HepG2 (cell line): Measurements from ENCODE around the gene SPARC. TPM values are rescaled to one million over a fixed set of nuclear protein-coding genes. Genes with fewer than 3 reads are reported as not detected.

ENCODE experiments used
- ATAC-seq: fragments of 200-7000 bp; cut with Tn5 transposase; 3 replicates; pipeline ENCODE4 v1.9.1; 2020; ENCODE audit warnings: mild to moderate bottlenecking, moderate library complexity
- BruUV-seq: library from RNA; stranded (reverse); fragments of 400-500 nt; replicated peaks from 2 replicates; lab custom pipeline; 2021; lab: Mats Ljungman, UMichigan
- CTCF ChIA-PET: fragments of 300-600 bp; formaldehyde crosslinking; extraction: SDS; loops from one replicate; lab custom pipeline; 2021; ENCODE audit warnings: low total read pairs, inconsistent platforms, low intra/inter-chr PET ratio; lab: Yijun Ruan, JAX
- POLR2A ChIA-PET: fragments of 350-600 bp; sonication (Branson Sonifier 250); formaldehyde crosslinking; loops from one replicate; lab custom pipeline; 2020; ENCODE audit warnings: antibody characterized with exemption, inconsistent platforms; lab: Yijun Ruan, JAX
- DNase-seq: peaks from one replicate; pipeline ENCODE4 v3.0.0-alpha.2; 2015; ENCODE audit warnings: low spot score
- FAIRE-seq: peaks from 3 replicates; lab custom pipeline; 2011; peaks lifted over from hg19 to GRCh38; lab: Jason Lieb, UNC
- H2AFZ ChIP-seq: one replicate; pipeline ENCODE4 v1.6.1; 2011; ENCODE audit warnings: low read length, inconsistent platforms
- H3K27ac ChIP-seq: fragments of 300-600 bp; 3 replicates; pipeline ENCODE4 v1.8.0; 2011; ENCODE audit warnings: mixed run types, mild to moderate bottlenecking, mixed read lengths, low read length, inconsistent platforms; ENCODE audit not compliant: insufficient read depth; ENCODE audit errors: extremely low read length
- H3K27me3 ChIP-seq, 2 experiments: fragments of 200-600 bp in 1 of 2; 2 replicates in 1 of 2; 3 replicates in 1 of 2; pipeline versions ENCODE4 v1.6.0 to v1.8.0; 2011; ENCODE audit warnings: low read length in 2 of 2, mild to moderate bottlenecking in 2 of 2, moderate library complexity in 2 of 2, inconsistent platforms in 1 of 2; ENCODE audit not compliant: insufficient read depth in 2 of 2, control insufficient read depth in 1 of 2
- H3K36me3 ChIP-seq, 2 experiments: fragments of 200-600 bp in 1 of 2; replicated peaks in 1 of 2; 2 replicates in 1 of 2; 3 replicates in 1 of 2; pipeline versions ENCODE4 v1.5.1 to v1.8.0; 2011; ENCODE audit warnings: low read length in 2 of 2, inconsistent platforms in 1 of 2; ENCODE audit not compliant: insufficient read depth in 2 of 2, control insufficient read depth in 1 of 2
- H3K4me1 ChIP-seq: 2 replicates; pipeline ENCODE4 v1.5.1; 2012; ENCODE audit warnings: low read length, inconsistent platforms; ENCODE audit not compliant: insufficient read depth
- H3K4me2 ChIP-seq: 2 replicates; pipeline ENCODE4 v1.6.0; 2011; ENCODE audit warnings: low read depth, low read length, inconsistent platforms
- H3K4me3 ChIP-seq, 3 experiments: fragments of 200-600 bp in 1 of 3; sonication (generic), shearing (Covaris generic) in 1 of 3; replicated peaks in 1 of 3; 2 replicates each; pipeline ENCODE4 v1.5.1; 2011 to 2016; ENCODE audit warnings: low read length in 3 of 3, inconsistent platforms in 2 of 3, low read depth in 2 of 3, mild to moderate bottlenecking in 2 of 3, control low read depth in 1 of 3, mixed read lengths in 1 of 3; ENCODE audit not compliant: insufficient read depth in 1 of 3
- H3K79me2 ChIP-seq: one replicate; pipeline ENCODE4 v1.6.1; 2011; ENCODE audit warnings: low read length, inconsistent platforms; ENCODE audit not compliant: insufficient read depth
- H3K9ac ChIP-seq: 2 replicates; pipeline ENCODE4 v1.6.0; 2011; ENCODE audit warnings: mild to moderate bottlenecking, low read depth, low read length, inconsistent platforms; ENCODE audit not compliant: insufficient read depth
- H3K9me3 ChIP-seq: 2 replicates; pipeline ENCODE4 v1.5.1; 2012; ENCODE audit warnings: mild to moderate bottlenecking, low read length
- H4K20me1 ChIP-seq: 2 replicates; pipeline ENCODE4 v1.6.0; 2011; ENCODE audit warnings: inconsistent platforms, mild to moderate bottlenecking, low read length, moderate library complexity; ENCODE audit not compliant: insufficient read depth
- AGO2 ChIP-seq: fragments of 200-400 bp; formaldehyde crosslinking; optimal IDR thresholded peaks from 2 replicates; pipeline ENCODE3; 2017; ENCODE audit warnings: mild to moderate bottlenecking, low read depth, low read length, moderate library complexity
- HOXA5 ChIP-seq: sonication (generic); formaldehyde crosslinking; IDR thresholded peaks from 2 replicates; pipeline ENCODE4 v1.4.0; 2020; ENCODE audit warnings: missing genetic modification reagents
- HOXD1 ChIP-seq: sonication (generic); formaldehyde crosslinking; IDR thresholded peaks from 2 replicates; pipeline ENCODE4 v1.5.0; 2020; ENCODE audit warnings: missing genetic modification reagents
- MAZ ChIP-seq, 2 experiments: sonication (generic) in 1 of 2; formaldehyde crosslinking in 1 of 2; IDR thresholded peaks; 2 replicates each; pipeline versions ENCODE4 v1.5.0 to v1.6.1; 2012 to 2020; ENCODE audit warnings: low read depth in 2 of 2, mild to moderate bottlenecking in 2 of 2, borderline replicate concordance in 1 of 2, improper control_type of control experiment in 1 of 2, low read length in 1 of 2, missing genetic modification reagents in 1 of 2, moderate library complexity in 1 of 2
- MEF2D ChIP-seq: sonication (generic); formaldehyde crosslinking; IDR thresholded peaks from 2 replicates; pipeline ENCODE4 v1.5.1; 2020; ENCODE audit warnings: mild to moderate bottlenecking, missing genetic modification reagents
- POGZ ChIP-seq: sonication (generic); formaldehyde crosslinking; IDR thresholded peaks from 2 replicates; pipeline ENCODE4 v1.4.0; 2020; ENCODE audit warnings: mild to moderate bottlenecking, missing genetic modification reagents
- SRSF4 ChIP-seq: fragments of 200-400 bp; formaldehyde crosslinking; IDR thresholded peaks from one replicate; pipeline ENCODE4 v1.6.1; 2018; ENCODE audit warnings: mild to moderate bottlenecking, low read depth, low read length, moderate library complexity; ENCODE audit not compliant: poor library complexity, severe bottlenecking
- SRY ChIP-seq: sonication (generic); formaldehyde crosslinking; IDR thresholded peaks from 2 replicates; pipeline ENCODE4 v1.8.0; 2022; ENCODE audit warnings: mild to moderate bottlenecking, missing genetic modification reagents
- ZFP41 ChIP-seq: sonication (generic); formaldehyde crosslinking; IDR thresholded peaks from 2 replicates; pipeline ENCODE4 v1.4.0; 2020; ENCODE audit warnings: mild to moderate bottlenecking, missing genetic modification reagents, borderline replicate concordance
- ZNF180 ChIP-seq: sonication (generic); formaldehyde crosslinking; IDR thresholded peaks from 2 replicates; pipeline ENCODE4 v1.4.0; 2020; ENCODE audit warnings: low read depth, missing genetic modification reagents, borderline replicate concordance
- ZNF44 ChIP-seq: sonication (generic); formaldehyde crosslinking; IDR thresholded peaks from 2 replicates; pipeline ENCODE4 v1.5.1; 2020; ENCODE audit warnings: mild to moderate bottlenecking, missing genetic modification reagents
- ZNF672 ChIP-seq: sonication (generic); formaldehyde crosslinking; IDR thresholded peaks from 2 replicates; pipeline ENCODE4 v1.8.1; 2022; ENCODE audit warnings: missing genetic modification reagents
- ZNF720 ChIP-seq: sonication (generic); formaldehyde crosslinking; IDR thresholded peaks from 2 replicates; pipeline ENCODE4 v1.4.0; 2020; ENCODE audit warnings: missing genetic modification reagents
- ZNF879 ChIP-seq: sonication (generic); formaldehyde crosslinking; IDR thresholded peaks from 2 replicates; pipeline ENCODE4 v1.8.1; 2023; ENCODE audit warnings: missing genetic modification reagents
- WGBS: methylation state at CpG from one replicate; pipeline ENCODE4 v1.1.6; 2017; ENCODE audit warnings: low lambda C conversion rate; 5-methylcytosine and 5-hydroxymethylcytosine counted together
- in situ Hi-C: cut with HindIII; loops from 2 replicates; pipeline ENCODE4 v1.10.0; 2017; ENCODE audit warnings: low pct_unique_long_range_greater_than_20kb; ENCODE audit not compliant: extremely low pct_ligation_motif_present
- intact Hi-C: fragments of 100-400 bp; cut with micrococcal nuclease; formaldehyde crosslinking; loops from one replicate; pipeline ENCODE4 v1.10.0; 2022; ENCODE audit not compliant: unreplicated experiment
- polyA plus RNA-seq, 8 experiments: library from polyadenylated mRNA; depleted of rRNA in 3 of 8; stranded (reverse) in 7 of 8; unstranded in 1 of 8; fragments of >200 nt; fragmentation: Illumina TruSeq in 4 of 8; extraction: Trizol in 4 of 8; gene quantifications; 2 replicates each; pipeline versions ENCODE4 v1.2.1 to v1.2.3, GENCODE V29; 2011 to 2016; ENCODE audit warnings: low read depth in 4 of 8, missing spikeins in 1 of 8, mixed read lengths in 1 of 8; ENCODE audit not compliant: insufficient read depth in 1 of 8
- total RNA-seq, 5 experiments: library from RNA; depleted of rRNA; stranded (reverse); fragments of >200 nt; fragmentation: Illumina TruSeq; extraction: Trizol; gene quantifications; 2 replicates each; pipeline ENCODE4 v1.2.3, GENCODE V29; 2016; ENCODE audit warnings: low read depth in 1 of 5

The SPARC gene
- total and polyA plus RNA-seq, 2 of the 13 experiments (the other 11 are each of a cell fraction or from before 2014, with no cell fraction given) = 76.7 to 192 TPM

- no peak overlapping the region for H3K4me2 ChIP-seq
- no TSS peak for BruUV-seq
- FAIRE-seq (no peak), DNase-seq (no peak), ATAC-seq (no peak)
- TF ChIP-seq ZNF180 = no peak
- TF ChIP-seq HOXD1 = no peak
- TF ChIP-seq AGO2 = no peak
- TF ChIP-seq ZNF44 (CRISPR knock-in tag) = no peak
- no peak for TF ChIP-seq SRY (CRISPR knock-in tag)
- no peak for TF ChIP-seq MAZ (IDR thresholded peaks at IDR 0.05; ENCODE audit: borderline replicate concordance, low read depth, low read length)
- TF ChIP-seq MAZ (CRISPR knock-in tag; IDR thresholded peaks at IDR 0.05; ENCODE audit: low read depth) = no peak
- TF ChIP-seq POGZ (CRISPR knock-in tag) = no peak
- TF ChIP-seq SRSF4 = no peak
- TF ChIP-seq ZFP41 (CRISPR knock-in tag) = no peak
- TF ChIP-seq ZNF720 (CRISPR knock-in tag) = no peak
- no peak for TF ChIP-seq MEF2D (CRISPR knock-in tag)
- no peak for TF ChIP-seq ZNF672 (CRISPR knock-in tag)
- no peak for TF ChIP-seq ZNF879 (CRISPR knock-in tag)
- TF ChIP-seq HOXA5 = no peak
- intact Hi-C loops = no loop called here
- H3K36me3 ChIP-seq = no peaks in the 10 kb centered on the region
- no peak overlapping the region for H2AFZ ChIP-seq
- ChIA-PET POLR2A (no interaction called here), CTCF (no interaction called here)
- H3K27me3 ChIP-seq = peaks cover 2 to 14% of the 10 kb centered on the region in 2 experiments; a peak in 3 of 5 replicates
- H4K20me1 ChIP-seq = no peaks in the 10 kb centered on the region
- H3K4me1 ChIP-seq = no peaks in the 10 kb centered on the region
- WGBS = 28% methylated on average over 5 of the region's 5 CpGs
- no peaks in the 10 kb centered on the region for H3K79me2 ChIP-seq
- no peak overlapping the region for H3K9ac ChIP-seq
- in situ Hi-C loops = no loop called here
- no peak overlapping the region for H3K4me3 ChIP-seq
- no peak overlapping the region for H3K27ac ChIP-seq
- no peaks in the 10 kb centered on the region for H3K9me3 ChIP-seq
Measured at GRCh38 chr5:151646334-151646733, 40.4 kb downstream of the SPARC start.
